ES-I3 (cell line): ENCODE data around the gene TBC1D4.
"Not testable (repeated sequence)": the region's sequence is repeated elsewhere in the genome, so short reads cannot be mapped to it uniquely, and the experiment has no call there.

Experiments
- H3K36me3 ChIP-seq: 2 replicates; pipeline ENCODE4 v1.6.1; 2013; ENCODE audit warnings: mild to moderate bottlenecking, low read length, control low read depth, moderate library complexity; ENCODE audit not compliant: insufficient read depth
- H3K4me1 ChIP-seq: 2 replicates; pipeline ENCODE4 v1.6.1; 2013; ENCODE audit warnings: mild to moderate bottlenecking, control low read depth, low read length; ENCODE audit not compliant: insufficient read depth
- H3K9ac ChIP-seq: 2 replicates; pipeline ENCODE4 v1.6.1; 2013; ENCODE audit warnings: low read depth, mild to moderate bottlenecking, low read length, moderate library complexity
- H3K9me3 ChIP-seq: 2 replicates; pipeline ENCODE4 v1.6.1; 2013; ENCODE audit warnings: mild to moderate bottlenecking, low read length, moderate library complexity; ENCODE audit not compliant: control insufficient read depth, insufficient read depth

The TBC1D4 gene

GRCh38 chr13:75325711-75326110 is 156.3 kb downstream of the TBC1D4 start:
- Histone ChIP-seq H3K9me3 (no peaks in the 10 kb centered on the region), H3K36me3 (no peaks in the 10 kb centered on the region), H3K4me1 (peaks cover 24% of the 10 kb centered on the region), H3K9ac (no peak overlapping the region)

GRCh38 chr13:75324413-75324940 is 157.5 kb downstream of the TBC1D4 start:
- no peak overlapping the region for H3K9ac ChIP-seq
- H3K9me3 ChIP-seq = no peaks in the 10 kb centered on the region
- peaks cover 12% of the 10 kb centered on the region for H3K4me1 ChIP-seq
- H3K36me3 ChIP-seq = no peaks in the 10 kb centered on the region

- Histone ChIP-seq H3K9ac (no peak overlapping the region), H3K36me3 (no peaks in the 10 kb centered on the region), H3K9me3 (no peaks in the 10 kb centered on the region), H3K4me1 (no peaks in the 10 kb centered on the region)
Observed at GRCh38 chr13:75321084-75321483, 160.9 kb downstream of the TBC1D4 start.

- no peaks in the 10 kb centered on the region for H3K4me1 ChIP-seq
- H3K9ac ChIP-seq = no peak overlapping the region
- H3K36me3 ChIP-seq = no peaks in the 10 kb centered on the region
- no peaks in the 10 kb centered on the region for H3K9me3 ChIP-seq
Observed at GRCh38 chr13:75319254-75319653, 162.7 kb downstream of the TBC1D4 start.

GRCh38 chr13:75318138-75318833 is 163.7 kb downstream of the TBC1D4 start:
- Histone ChIP-seq H3K36me3 (no peaks in the 10 kb centered on the region), H3K9ac (no peak overlapping the region)

GRCh38 chr13:75316427-75316826 is 165.5 kb downstream of the TBC1D4 start:
- no peaks in the 10 kb centered on the region for H3K36me3 ChIP-seq
- H3K9me3 ChIP-seq = no peaks in the 10 kb centered on the region
- H3K4me1 ChIP-seq = no peaks in the 10 kb centered on the region
- H3K9ac ChIP-seq = no peak overlapping the region

More at GRCh38 chr13:75318138-75318833, 163.7 kb downstream of the TBC1D4 start:
- Histone ChIP-seq H3K4me1 (no peaks in the 10 kb centered on the region), H3K9me3 (no peaks in the 10 kb centered on the region)

- Histone ChIP-seq H3K4me1 (no peaks in the 10 kb centered on the region), H3K9me3 (no peaks in the 10 kb centered on the region), H3K9ac (no peak overlapping the region), H3K36me3 (no peaks in the 10 kb centered on the region)
Observed at GRCh38 chr13:75312884-75313520, 169.0 kb downstream of the TBC1D4 start.

GRCh38 chr13:75309981-75310580 is 171.9 kb downstream of the TBC1D4 start:
- no peaks in the 10 kb centered on the region for H3K9me3 ChIP-seq
- no peaks in the 10 kb centered on the region for H3K4me1 ChIP-seq
- H3K36me3 ChIP-seq = no peaks in the 10 kb centered on the region
- no peak overlapping the region for H3K9ac ChIP-seq

GRCh38 chr13:75308222-75308621 is 173.7 kb downstream of the TBC1D4 start:
- Histone ChIP-seq H3K4me1 (no peaks in the 10 kb centered on the region), H3K9ac (no peak overlapping the region), H3K9me3 (no peaks in the 10 kb centered on the region), H3K36me3 (no peaks in the 10 kb centered on the region)

GRCh38 chr13:75307370-75307949 is 174.5 kb downstream of the TBC1D4 start:
- Histone ChIP-seq H3K9ac (no peak overlapping the region), H3K4me1 (no peaks in the 10 kb centered on the region), H3K9me3 (no peaks in the 10 kb centered on the region), H3K36me3 (no peaks in the 10 kb centered on the region)

- not testable (repeated sequence) for H3K4me1 ChIP-seq, H3K9me3 ChIP-seq, H3K36me3 ChIP-seq, H3K9ac ChIP-seq
Observed at GRCh38 chr13:75306967-75307366, 175.0 kb downstream of the TBC1D4 start.

GRCh38 chr13:75305059-75305458 is 176.9 kb downstream of the TBC1D4 start:
- H3K4me1 ChIP-seq = no peaks in the 10 kb centered on the region
- no peaks in the 10 kb centered on the region for H3K9me3 ChIP-seq
- H3K36me3 ChIP-seq = no peaks in the 10 kb centered on the region
- H3K9ac ChIP-seq = no peak overlapping the region

- Histone ChIP-seq H3K9me3 (no peaks in the 10 kb centered on the region), H3K4me1 (0 out of 2 replicates have a peak, but pooled peaks cover 6% of the 10 kb centered on the region), H3K9ac (no peak overlapping the region), H3K36me3 (no peaks in the 10 kb centered on the region)
Observed at GRCh38 chr13:75303263-75303662, 178.7 kb downstream of the TBC1D4 start.

GRCh38 chr13:75302071-75302698 is 179.8 kb downstream of the TBC1D4 start:
- Histone ChIP-seq H3K36me3 (no peaks in the 10 kb centered on the region), H3K4me1 (0 out of 2 replicates have a peak, but pooled peaks cover 6% of the 10 kb centered on the region), H3K9me3 (no peaks in the 10 kb centered on the region), H3K9ac (no peak overlapping the region)
